Stimulated activated naive CD8-positive, alpha-beta T cell treated with anti-CD3 and anti-CD28 coated beads, Interleukin-15, Interleukin-2, amounts not matched to agents 100 ng/mL and 50 ng/mL, for 24 hours (primary cell): ENCODE data around the gene PTP4A1.

Source experiments
- H3K27ac Mint-ChIP-seq: one replicate; pipeline ENCODE4 v1.8.0; 2021; ENCODE audit warnings: mild to moderate bottlenecking, mixed read lengths
- H3K27me3 Mint-ChIP-seq: one replicate; pipeline ENCODE4 v1.8.0; 2021; ENCODE audit warnings: mixed read lengths
- H3K36me3 Mint-ChIP-seq: one replicate; pipeline ENCODE4 v1.8.0; 2021; ENCODE audit warnings: low read depth, mixed read lengths
- H3K4me1 Mint-ChIP-seq: one replicate; pipeline ENCODE4 v1.8.0; 2021; ENCODE audit warnings: low read depth, mixed read lengths
- H3K4me3 Mint-ChIP-seq: one replicate; pipeline ENCODE4 v1.8.0; 2021; ENCODE audit warnings: mild to moderate bottlenecking, mixed read lengths
- H3K9me3 Mint-ChIP-seq: one replicate; pipeline ENCODE4 v1.8.0; 2021; ENCODE audit warnings: mixed read lengths

Gene PTP4A1

GRCh38 chr6:63543001-63543400, 29.3 kb upstream of the PTP4A1 start:
- Mint-ChIP-seq H3K27ac (no peak overlapping the region), H3K27me3 (peaks cover 18% of the 10 kb centered on the region), H3K4me1 (no peaks in the 10 kb centered on the region), H3K9me3 (peaks cover 4% of the 10 kb centered on the region), H3K4me3 (no peak overlapping the region), H3K36me3 (no peaks in the 10 kb centered on the region)

- peaks cover 4% of the 10 kb centered on the region for H3K9me3 Mint-ChIP-seq
- H3K4me1 Mint-ChIP-seq: no peaks in the 10 kb centered on the region
- peaks cover 20% of the 10 kb centered on the region for H3K27me3 Mint-ChIP-seq
- H3K4me3 Mint-ChIP-seq: no peak overlapping the region
- no peaks in the 10 kb centered on the region for H3K36me3 Mint-ChIP-seq
- no peak overlapping the region for H3K27ac Mint-ChIP-seq
These were observed 28.3 kb upstream of the PTP4A1 start for GRCh38 chr6:63543982-63544381.

- H3K27ac Mint-ChIP-seq: no peak overlapping the region
- no peak overlapping the region for H3K4me3 Mint-ChIP-seq
- H3K9me3 Mint-ChIP-seq: peaks cover 4% of the 10 kb centered on the region
- peaks cover 16% of the 10 kb centered on the region for H3K27me3 Mint-ChIP-seq
- no peaks in the 10 kb centered on the region for H3K4me1 Mint-ChIP-seq
- no peaks in the 10 kb centered on the region for H3K36me3 Mint-ChIP-seq
These were observed 26.0 kb upstream of the PTP4A1 start for GRCh38 chr6:63546236-63546635.

- Mint-ChIP-seq H3K36me3 (no peaks in the 10 kb centered on the region), H3K4me3 (no peak overlapping the region), H3K4me1 (no peaks in the 10 kb centered on the region), H3K27ac (no peak overlapping the region), H3K9me3 (peaks cover 4% of the 10 kb centered on the region), H3K27me3 (peaks cover 16% of the 10 kb centered on the region)
These were observed 25.6 kb upstream of the PTP4A1 start for GRCh38 chr6:63546697-63547096.

- Mint-ChIP-seq H3K27ac (no peak overlapping the region), H3K36me3 (no peaks in the 10 kb centered on the region), H3K4me1 (no peaks in the 10 kb centered on the region), H3K9me3 (no peaks in the 10 kb centered on the region), H3K4me3 (no peak overlapping the region), H3K27me3 (peaks cover 10% of the 10 kb centered on the region)
These were observed 23.2 kb upstream of the PTP4A1 start for GRCh38 chr6:63549076-63549475.

- Mint-ChIP-seq H3K27ac (no peak overlapping the region), H3K27me3 (peaks cover 13% of the 10 kb centered on the region), H3K36me3 (no peaks in the 10 kb centered on the region)
These were observed 19.1 kb upstream of the PTP4A1 start for GRCh38 chr6:63553208-63553607.

GRCh38 chr6:63553900-63554299, 18.4 kb upstream of the PTP4A1 start:
- peaks cover 20% of the 10 kb centered on the region for H3K27me3 Mint-ChIP-seq
- H3K4me1 Mint-ChIP-seq: no peaks in the 10 kb centered on the region
- H3K27ac Mint-ChIP-seq: no peak overlapping the region

More at GRCh38 chr6:63553208-63553607, 19.1 kb upstream of the PTP4A1 start:
- Mint-ChIP-seq H3K4me1 (no peaks in the 10 kb centered on the region), H3K9me3 (no peaks in the 10 kb centered on the region), H3K4me3 (no peak overlapping the region)

GRCh38 chr6:63554782-63555181, 17.5 kb upstream of the PTP4A1 start:
- Mint-ChIP-seq H3K4me1 (no peaks in the 10 kb centered on the region), H3K4me3 (no peak overlapping the region), H3K27ac (no peak overlapping the region), H3K36me3 (no peaks in the 10 kb centered on the region), H3K9me3 (no peaks in the 10 kb centered on the region), H3K27me3 (peaks cover 23% of the 10 kb centered on the region)

More at GRCh38 chr6:63553900-63554299, 18.4 kb upstream of the PTP4A1 start:
- no peaks in the 10 kb centered on the region for H3K9me3 Mint-ChIP-seq
- no peaks in the 10 kb centered on the region for H3K36me3 Mint-ChIP-seq
- H3K4me3 Mint-ChIP-seq: no peak overlapping the region

GRCh38 chr6:63556369-63556768, 15.9 kb upstream of the PTP4A1 start:
- Mint-ChIP-seq H3K27me3 (peaks cover 30% of the 10 kb centered on the region), H3K4me1 (no peaks in the 10 kb centered on the region), H3K9me3 (no peaks in the 10 kb centered on the region), H3K4me3 (no peak overlapping the region), H3K27ac (no peak overlapping the region), H3K36me3 (no peaks in the 10 kb centered on the region)

- Mint-ChIP-seq H3K4me3 (no peak overlapping the region), H3K27me3 (peaks cover 32% of the 10 kb centered on the region), H3K9me3 (no peaks in the 10 kb centered on the region), H3K27ac (no peak overlapping the region), H3K4me1 (no peaks in the 10 kb centered on the region), H3K36me3 (no peaks in the 10 kb centered on the region)
These were observed 14.0 kb upstream of the PTP4A1 start for GRCh38 chr6:63558278-63558677.

GRCh38 chr6:63560801-63561287, 11.4 kb upstream of the PTP4A1 start:
- H3K36me3 Mint-ChIP-seq: no peaks in the 10 kb centered on the region
- H3K27me3 Mint-ChIP-seq: peaks cover 41% of the 10 kb centered on the region
- no peaks in the 10 kb centered on the region for H3K9me3 Mint-ChIP-seq
- no peak overlapping the region for H3K4me3 Mint-ChIP-seq
- no peaks in the 10 kb centered on the region for H3K4me1 Mint-ChIP-seq
- no peak overlapping the region for H3K27ac Mint-ChIP-seq

GRCh38 chr6:63561288-63561687, 11.0 kb upstream of the PTP4A1 start:
- Mint-ChIP-seq H3K9me3 (no peaks in the 10 kb centered on the region), H3K27ac (no peak overlapping the region), H3K4me3 (no peak overlapping the region), H3K4me1 (no peaks in the 10 kb centered on the region), H3K36me3 (no peaks in the 10 kb centered on the region), H3K27me3 (peaks cover 39% of the 10 kb centered on the region)

- Mint-ChIP-seq H3K4me3 (no peak overlapping the region), H3K9me3 (no peaks in the 10 kb centered on the region), H3K27ac (no peak overlapping the region), H3K36me3 (no peaks in the 10 kb centered on the region), H3K4me1 (no peaks in the 10 kb centered on the region), H3K27me3 (peaks cover 27% of the 10 kb centered on the region)
These were observed 9.0 kb upstream of the PTP4A1 start for GRCh38 chr6:63563235-63563634.

GRCh38 chr6:63565058-63565726, 7.1 kb upstream of the PTP4A1 start:
- Mint-ChIP-seq H3K9me3 (no peaks in the 10 kb centered on the region), H3K4me1 (no peaks in the 10 kb centered on the region), H3K36me3 (no peaks in the 10 kb centered on the region), H3K27me3 (peaks cover 16% of the 10 kb centered on the region), H3K27ac (no peak overlapping the region), H3K4me3 (no peak overlapping the region)

GRCh38 chr6:63565727-63566596, 6.3 kb upstream of the PTP4A1 start:
- H3K4me1 Mint-ChIP-seq: no peaks in the 10 kb centered on the region
- H3K36me3 Mint-ChIP-seq: no peaks in the 10 kb centered on the region
- no peak overlapping the region for H3K27ac Mint-ChIP-seq
- H3K9me3 Mint-ChIP-seq: no peaks in the 10 kb centered on the region
- peaks cover 13% of the 10 kb centered on the region for H3K27me3 Mint-ChIP-seq
- H3K4me3 Mint-ChIP-seq: no peak overlapping the region
